Colonic mucosa (tissue), 4 donors: ENCODE measurements around the gene BIN1. TPM values are rescaled to one million over a fixed set of nuclear protein-coding genes. Genes with fewer than 3 reads are reported as not detected.

Experiments
- DNase-seq: peaks from one replicate; pipeline ENCODE4 v3.0.0-alpha.2; 2020
- H3K27ac ChIP-seq: fragments of 200-600 bp; one replicate; pipeline ENCODE4 v1.8.0; 2021
- H3K27me3 ChIP-seq: fragments of 200-600 bp; one replicate; pipeline ENCODE4 v1.8.0; 2021
- H3K36me3 ChIP-seq: fragments of 200-600 bp; one replicate; pipeline ENCODE4 v1.8.0; 2021
- H3K4me1 ChIP-seq: fragments of 200-600 bp; one replicate; pipeline ENCODE4 v1.8.0; 2021; ENCODE audit warnings: mild to moderate bottlenecking
- H3K4me3 ChIP-seq: fragments of 200-600 bp; one replicate; pipeline ENCODE4 v1.8.0; 2021
- H3K9ac ChIP-seq, 2 donors: one replicate each; pipeline ENCODE4 v1.7.0; 2013; ENCODE audit warnings: control low read depth in 2 of 2, low read depth in 2 of 2, low read length in 2 of 2
- H3K9me3 ChIP-seq: fragments of 200-600 bp; one replicate; pipeline ENCODE4 v1.8.0; 2021
- intact Hi-C: fragments of 100-400 bp; cut with DNase I; formaldehyde crosslinking; loops from one replicate; pipeline ENCODE4 v1.14.1; 2022
- total RNA-seq, 2 donors: library from RNA; stranded (reverse); fragmentation: NEBNext Ultra II Directional in 1 of 2; extraction: Animal tissue kit (Norgen Biotek cat#: 25700) in 1 of 2; gene quantifications; one replicate each; pipeline ENCODE4 v1.2.1, GENCODE V29; 2021
- TF ChIP-seq, protein P1 (sequence below): fragments of 200-600 bp; IDR thresholded peaks from one replicate; pipeline ENCODE4 v1.8.0; 2022; ENCODE audit warnings: antibody characterized with exemption, mild to moderate bottlenecking
- donor health status: healthy.
- donor health status: DM: no; HTN: no; CAD: no.
- donor health status: DM: no; HTN: no; CAD: no.

The BIN1 gene
- total RNA-seq, 2 donors from 2014 or later, result 38.5 to 60.8 TPM

DNA sequence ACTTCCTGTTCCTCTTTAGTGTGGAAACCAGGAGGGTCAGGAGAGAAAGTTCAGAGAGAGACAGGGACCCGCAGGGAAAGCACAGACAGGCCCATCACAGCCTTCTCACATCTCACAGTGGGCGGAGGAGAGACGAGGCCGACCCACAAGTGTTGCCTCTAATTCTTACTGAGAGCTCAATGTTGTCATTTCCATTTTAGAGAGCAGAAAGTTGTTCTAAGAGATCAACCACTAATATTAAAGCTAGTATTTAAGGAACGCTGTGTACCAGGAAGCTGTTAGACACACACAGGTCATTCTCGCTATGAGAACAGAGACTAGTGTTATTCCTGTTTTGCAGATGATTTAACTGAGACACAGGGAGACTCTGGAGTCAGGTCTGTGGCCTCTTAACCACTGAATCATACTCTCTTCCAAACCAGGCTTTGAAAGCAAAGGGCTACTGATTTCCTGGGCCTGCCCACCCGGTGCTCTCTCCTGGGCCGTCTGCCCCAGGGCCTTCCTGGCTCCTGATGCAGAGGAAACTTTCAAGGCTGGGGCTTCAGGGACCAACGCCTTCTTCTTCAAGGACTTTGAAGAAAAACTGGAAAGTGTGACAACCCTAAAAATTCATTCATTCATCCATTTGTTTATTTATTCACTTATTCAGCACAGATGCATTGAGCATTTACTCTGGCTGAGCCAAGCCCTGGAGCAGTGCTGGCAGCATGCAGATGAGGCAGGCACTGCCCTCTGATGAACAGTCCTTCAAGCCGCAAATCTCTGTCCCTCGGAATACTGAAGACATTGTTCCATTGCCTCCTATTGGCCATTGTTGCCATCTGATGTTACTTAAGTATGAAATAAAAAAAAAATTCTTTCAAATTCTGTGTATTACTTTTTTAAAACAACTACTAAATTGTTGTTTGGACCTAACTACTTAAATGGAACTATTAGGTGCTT is 37.2 kb upstream of the BIN1 start:
- no peaks in the 10 kb centered on the region for H3K36me3 ChIP-seq
- no peak overlapping the region for H3K27ac ChIP-seq
- no peak overlapping the region for H3K9ac ChIP-seq
- intact Hi-C loops, result loop anchor here (5.0 kb wide), 1 partner anchor 77 kb away; no protein-coding TSS in a partner anchor
- H3K4me1 ChIP-seq, result no peaks in the 10 kb centered on the region
- no peak for DNase-seq
- TF ChIP-seq, protein P1, sequence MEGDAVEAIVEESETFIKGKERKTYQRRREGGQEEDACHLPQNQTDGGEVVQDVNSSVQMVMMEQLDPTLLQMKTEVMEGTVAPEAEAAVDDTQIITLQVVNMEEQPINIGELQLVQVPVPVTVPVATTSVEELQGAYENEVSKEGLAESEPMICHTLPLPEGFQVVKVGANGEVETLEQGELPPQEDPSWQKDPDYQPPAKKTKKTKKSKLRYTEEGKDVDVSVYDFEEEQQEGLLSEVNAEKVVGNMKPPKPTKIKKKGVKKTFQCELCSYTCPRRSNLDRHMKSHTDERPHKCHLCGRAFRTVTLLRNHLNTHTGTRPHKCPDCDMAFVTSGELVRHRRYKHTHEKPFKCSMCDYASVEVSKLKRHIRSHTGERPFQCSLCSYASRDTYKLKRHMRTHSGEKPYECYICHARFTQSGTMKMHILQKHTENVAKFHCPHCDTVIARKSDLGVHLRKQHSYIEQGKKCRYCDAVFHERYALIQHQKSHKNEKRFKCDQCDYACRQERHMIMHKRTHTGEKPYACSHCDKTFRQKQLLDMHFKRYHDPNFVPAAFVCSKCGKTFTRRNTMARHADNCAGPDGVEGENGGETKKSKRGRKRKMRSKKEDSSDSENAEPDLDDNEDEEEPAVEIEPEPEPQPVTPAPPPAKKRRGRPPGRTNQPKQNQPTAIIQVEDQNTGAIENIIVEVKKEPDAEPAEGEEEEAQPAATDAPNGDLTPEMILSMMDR, result no peak
- H3K9me3 ChIP-seq, result no peaks in the 10 kb centered on the region
- no peak overlapping the region for H3K4me3 ChIP-seq
- no peaks in the 10 kb centered on the region for H3K27me3 ChIP-seq

DNA sequence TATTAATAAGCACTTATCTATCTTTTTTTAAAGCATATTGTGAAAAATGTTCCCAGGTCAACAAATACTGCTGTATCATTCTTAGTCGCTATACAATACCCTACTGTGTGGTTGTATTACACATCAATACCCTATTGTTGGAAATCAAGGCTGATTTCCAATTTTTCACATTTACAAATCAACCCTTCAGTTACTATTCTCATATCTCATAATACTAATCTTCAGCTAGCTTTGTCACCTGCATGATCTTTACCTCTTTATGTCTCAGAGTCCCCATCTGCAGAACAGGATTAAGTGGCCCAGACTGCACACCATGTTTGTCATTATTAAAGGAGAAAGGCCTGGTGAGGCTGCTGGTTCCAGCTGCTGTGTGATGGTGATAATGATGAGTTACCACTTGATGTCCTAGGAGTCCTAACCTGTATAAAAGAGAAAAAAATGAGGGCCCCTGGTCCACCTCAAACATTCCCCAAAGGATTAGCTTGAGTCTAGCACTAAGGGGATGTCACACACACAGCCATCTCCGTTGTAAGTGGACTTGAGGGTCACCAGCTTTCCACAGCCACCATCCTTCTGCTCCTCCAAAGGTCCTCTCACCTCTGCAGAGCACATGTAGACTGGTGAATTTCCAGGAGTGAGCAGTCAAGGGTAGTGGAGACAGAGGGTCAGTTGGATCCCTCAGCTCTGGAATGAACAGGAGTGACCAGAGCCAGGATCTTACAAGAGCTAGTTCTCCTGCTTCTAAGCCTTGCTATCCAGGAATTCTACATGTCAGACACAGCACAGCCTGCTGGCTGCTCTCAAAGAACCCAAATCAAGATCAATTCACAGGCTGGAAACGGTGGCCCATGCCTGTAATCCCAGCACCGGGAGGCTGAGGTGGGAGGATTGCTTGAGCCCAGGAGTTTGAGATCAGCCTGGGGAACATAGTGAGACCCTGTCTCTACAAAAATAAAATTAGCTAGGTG is 36.0 kb upstream of the BIN1 start:
- no peaks in the 10 kb centered on the region for H3K9me3 ChIP-seq
- no peaks in the 10 kb centered on the region for H3K27me3 ChIP-seq
- DNase-seq, result no peak
- no peak overlapping the region for H3K9ac ChIP-seq
- no peaks in the 10 kb centered on the region for H3K36me3 ChIP-seq
- H3K27ac ChIP-seq, result no peak overlapping the region
- no peaks in the 10 kb centered on the region for H3K4me1 ChIP-seq
- intact Hi-C loops, result loop anchor here (5.0 kb wide), 1 partner anchor 76 kb away; no protein-coding TSS in a partner anchor
- H3K4me3 ChIP-seq, result no peak overlapping the region
- TF ChIP-seq, protein P1, result no peak

DNA sequence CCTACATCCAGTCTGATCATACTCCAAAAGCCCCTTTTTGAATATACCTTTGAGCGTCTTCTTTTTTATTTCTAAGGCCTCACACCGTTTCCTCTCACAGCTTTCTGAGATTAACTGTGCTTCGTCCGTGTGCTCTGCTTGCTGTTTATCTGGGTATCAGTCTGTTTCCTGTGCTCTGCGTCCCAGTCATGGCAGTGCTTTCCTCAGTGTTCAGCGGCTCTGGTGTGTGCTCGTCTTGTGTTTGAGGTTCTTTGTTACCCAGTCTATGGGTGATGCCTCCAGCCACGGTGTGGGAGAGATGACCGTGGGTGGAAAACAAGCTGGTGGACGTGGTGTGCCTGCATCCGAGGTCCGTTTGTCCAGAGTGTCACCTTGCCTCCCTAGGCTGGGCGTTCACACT is 33.6 kb upstream of the BIN1 start:
- intact Hi-C loops, result loop anchor here (5.0 kb wide), 1 partner anchor 73 kb away; no protein-coding TSS in a partner anchor
- Histone ChIP-seq H3K4me1 (no peaks in the 10 kb centered on the region), H3K36me3 (no peaks in the 10 kb centered on the region), H3K9ac (no peak overlapping the region), H3K27me3 (no peaks in the 10 kb centered on the region), H3K4me3 (no peak overlapping the region), H3K27ac (no peak overlapping the region), H3K9me3 (no peaks in the 10 kb centered on the region)
- DNase-seq, result no peak
- TF ChIP-seq, protein P1, result no peak

DNA sequence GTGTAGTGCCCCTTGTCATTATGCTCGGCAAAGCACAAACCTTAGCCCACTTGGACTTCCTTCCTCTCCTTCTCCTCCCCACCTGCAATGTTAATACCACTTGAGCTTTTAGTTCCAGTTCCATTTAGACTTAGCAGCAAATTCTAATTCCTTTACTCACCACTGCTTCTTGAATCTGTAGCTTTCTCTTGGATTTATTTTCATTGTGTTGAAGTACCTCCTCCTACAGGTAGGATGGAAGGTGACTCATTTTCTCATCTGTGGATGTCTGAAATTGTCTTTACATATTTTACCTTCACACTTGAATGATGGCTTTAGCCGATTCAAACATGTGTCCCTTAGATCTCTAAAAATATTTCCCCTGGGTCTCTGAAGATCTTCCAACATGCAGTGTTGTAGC is 32.8 kb upstream of the BIN1 start:
- intact Hi-C loops, result loop anchor here (5.0 kb wide), 1 partner anchor 72 kb away; no protein-coding TSS in a partner anchor
- Histone ChIP-seq H3K27ac (no peak overlapping the region), H3K27me3 (no peaks in the 10 kb centered on the region), H3K9me3 (no peaks in the 10 kb centered on the region), H3K9ac (no peak overlapping the region), H3K4me1 (no peaks in the 10 kb centered on the region), H3K36me3 (no peaks in the 10 kb centered on the region), H3K4me3 (no peak overlapping the region)
- TF ChIP-seq, protein P1, result no peak
- DNase-seq, result no peak

DNA sequence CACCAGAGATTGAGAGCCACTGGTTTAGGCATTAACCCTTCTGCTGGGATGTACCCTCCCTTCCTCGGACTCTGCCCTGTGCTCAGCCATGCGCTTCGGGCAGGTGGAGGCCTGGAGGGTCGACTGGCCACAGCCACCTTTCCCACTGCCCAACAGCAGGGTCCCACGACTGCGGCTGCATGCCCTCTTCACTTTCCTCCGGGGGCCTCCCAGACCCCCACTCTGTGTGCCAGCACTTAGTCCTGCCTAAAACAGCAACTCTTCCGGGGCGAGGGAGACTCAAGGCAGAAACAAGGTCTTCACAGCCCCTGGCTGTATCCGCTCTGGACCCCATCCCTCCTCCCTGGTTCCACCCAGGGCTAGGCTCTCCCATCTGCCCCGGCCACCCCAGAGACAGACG is 31.3 kb upstream of the BIN1 start:
- Histone ChIP-seq H3K36me3 (no peaks in the 10 kb centered on the region), H3K27me3 (no peaks in the 10 kb centered on the region), H3K4me3 (no peak overlapping the region), H3K9ac (no peak overlapping the region), H3K4me1 (no peaks in the 10 kb centered on the region), H3K9me3 (no peaks in the 10 kb centered on the region), H3K27ac (no peak overlapping the region)
- intact Hi-C loops, result no loop called here
- DNase-seq, result no peak
- TF ChIP-seq, protein P1, result no peak
